ENCODE results near the gene CDHR2.

Gene CDHR2

DNA sequence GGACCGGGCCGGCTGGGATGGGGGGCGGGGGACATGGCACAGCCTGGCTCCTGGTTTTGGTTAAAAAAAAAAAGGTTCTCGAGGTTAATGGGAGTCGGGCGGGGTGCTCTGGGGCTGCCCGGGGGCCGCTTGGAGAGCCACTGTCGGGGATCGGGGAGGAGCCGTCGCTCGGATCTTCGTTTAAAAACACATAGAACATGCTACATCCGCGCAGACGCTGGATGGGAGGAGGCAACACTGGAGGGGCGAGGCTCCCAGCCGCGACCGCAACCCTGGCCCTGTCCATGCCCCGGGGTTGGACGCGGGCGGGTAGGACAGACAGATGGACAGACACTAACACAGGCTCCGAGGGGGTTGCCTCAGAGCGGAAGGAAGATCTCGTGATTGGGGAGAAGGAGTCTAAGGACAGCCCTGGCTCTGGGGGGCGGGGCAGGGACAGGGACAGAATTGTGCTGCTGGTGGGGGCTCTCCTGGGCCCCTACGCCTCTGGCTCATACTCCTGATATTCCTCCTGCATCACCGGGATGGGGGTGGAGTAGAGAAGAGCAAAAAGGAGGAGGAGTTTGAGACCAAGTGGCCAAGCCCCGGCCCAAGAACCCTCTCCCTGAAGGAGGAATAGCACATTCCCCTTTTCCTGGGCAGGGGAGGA lies 71.3 kb downstream of the CDHR2 start:
- no peak for DNase-seq (ENCODE audit: low read depth)

DNA sequence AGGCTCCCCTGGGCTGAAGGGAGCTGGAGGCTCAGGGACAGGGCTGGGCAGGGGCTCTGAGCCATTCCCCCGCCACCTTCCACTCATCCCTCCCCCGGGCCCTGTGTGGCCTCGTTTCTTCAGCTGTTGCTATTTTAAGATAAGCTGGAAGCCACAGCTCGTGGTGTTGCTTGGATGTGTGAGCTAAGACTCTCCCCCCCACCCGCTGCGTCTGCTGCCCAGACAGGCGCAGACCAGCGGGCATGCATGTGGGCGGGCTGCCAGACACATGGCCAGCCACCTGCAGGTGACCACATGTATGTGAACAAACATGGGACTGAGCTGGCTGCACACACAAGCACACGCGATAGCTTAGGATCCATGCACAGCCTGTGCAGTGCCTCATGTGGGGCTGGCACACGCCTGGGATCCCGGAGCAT lies 72.5 kb downstream of the CDHR2 start:
- DNase-seq (ENCODE audit: low read depth): no peak

DNA sequence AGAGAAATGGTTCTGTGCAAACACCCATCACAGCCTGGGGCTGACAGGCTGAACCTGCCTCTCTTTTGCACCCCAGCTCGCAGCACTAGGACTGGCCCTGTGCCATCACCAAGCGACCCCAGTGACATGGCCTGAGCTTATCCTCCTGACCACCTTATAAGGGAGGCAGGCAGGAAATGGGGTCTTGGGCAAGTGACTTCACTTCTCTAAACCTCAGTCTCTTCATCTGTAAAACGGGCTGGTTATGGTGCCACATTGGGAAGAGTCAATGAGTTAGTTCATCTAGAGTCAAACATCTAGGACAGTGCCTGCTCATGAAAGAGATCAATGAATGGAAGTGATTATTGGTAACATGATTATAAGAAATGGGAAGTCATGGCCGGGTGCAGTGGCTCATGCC lies 75.0 kb downstream of the CDHR2 start:
- DNase-seq (ENCODE audit: low read depth): no peak

DNA sequence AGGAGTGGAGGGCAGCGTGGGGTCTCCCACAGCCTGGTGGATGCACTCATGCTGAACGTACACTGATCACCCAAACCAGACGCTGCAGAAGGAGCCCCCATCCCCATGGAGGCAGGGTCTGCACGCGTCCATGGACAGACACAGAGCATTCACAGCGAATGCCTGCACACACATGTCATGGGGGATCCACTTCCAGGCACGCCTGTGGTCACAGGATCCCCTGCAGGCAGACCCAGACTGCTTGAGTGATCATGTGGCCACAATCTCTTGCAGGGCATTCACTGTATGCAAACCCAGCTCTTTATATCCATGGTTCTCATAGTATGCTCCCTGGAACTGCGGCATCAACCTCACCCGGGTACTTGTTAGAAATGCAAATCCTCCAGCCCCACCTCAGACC lies 75.8 kb downstream of the CDHR2 start:
- no peak for DNase-seq (ENCODE audit: low read depth)

DNA sequence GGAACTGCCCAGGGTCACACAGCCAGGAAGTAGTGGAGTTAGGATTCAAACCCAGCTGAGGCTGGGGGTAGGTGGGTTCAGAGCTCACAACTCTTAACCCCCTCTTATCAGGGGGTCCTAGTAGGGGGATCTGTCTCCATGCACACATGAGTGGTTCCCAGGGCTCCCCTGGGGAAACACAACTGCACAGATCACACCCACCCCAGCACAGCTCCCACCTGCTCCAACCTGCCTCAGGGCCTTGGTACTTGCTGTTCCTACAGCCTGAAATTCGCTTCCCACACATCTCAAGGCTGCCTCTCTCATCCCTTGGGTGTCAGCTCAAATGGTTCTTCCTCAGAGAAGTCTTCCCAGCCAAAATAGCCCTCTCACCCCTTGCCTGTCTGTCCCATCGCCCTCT lies 76.4 kb downstream of the CDHR2 start:
- DNase-seq (ENCODE audit: low read depth): no peak

DNA sequence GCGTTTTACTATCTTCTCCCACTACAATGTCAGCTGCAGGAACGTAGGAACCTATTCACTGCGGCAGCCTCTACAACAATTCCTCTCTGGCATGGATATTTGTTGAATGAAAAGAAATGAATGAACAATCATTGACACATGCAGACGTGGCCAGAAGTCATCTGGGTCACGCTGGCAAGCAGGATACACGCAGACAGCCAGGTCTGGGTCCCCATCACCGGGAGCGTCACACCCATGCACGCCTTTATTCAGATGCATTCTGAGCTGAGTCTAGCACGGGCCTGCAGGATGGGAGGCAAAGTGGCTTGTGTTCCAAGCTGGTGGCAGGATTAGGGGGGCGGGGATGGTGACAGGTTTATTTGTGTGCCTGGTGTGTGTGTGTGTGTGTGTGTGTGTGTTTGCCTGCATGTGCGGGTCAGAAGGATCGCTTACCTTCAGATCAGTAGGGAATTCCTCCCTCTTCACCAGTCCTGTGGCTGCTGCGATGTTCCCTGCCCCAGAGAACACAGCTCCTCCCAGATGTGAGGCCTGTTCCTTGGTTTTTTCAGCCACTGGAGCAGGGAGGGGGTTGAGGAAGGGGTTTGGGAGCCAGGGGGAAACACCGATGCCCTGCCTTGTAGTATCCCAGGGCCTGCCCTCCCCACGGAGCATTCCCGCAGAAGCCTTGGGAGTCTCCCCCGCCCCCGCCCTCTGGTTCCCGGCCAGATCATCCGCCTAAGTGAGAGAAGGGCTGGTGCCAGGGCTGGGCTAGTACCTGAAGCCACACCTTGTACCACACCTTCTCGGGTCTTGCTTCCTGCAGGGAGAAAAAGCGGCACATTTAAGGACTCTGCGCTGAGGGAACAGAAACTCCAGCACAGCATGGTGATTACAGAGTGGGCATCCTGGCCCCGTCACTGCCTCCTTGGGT lies 77.1 kb downstream of the CDHR2 start:
- no peak for DNase-seq (ENCODE audit: low read depth)

DNA sequence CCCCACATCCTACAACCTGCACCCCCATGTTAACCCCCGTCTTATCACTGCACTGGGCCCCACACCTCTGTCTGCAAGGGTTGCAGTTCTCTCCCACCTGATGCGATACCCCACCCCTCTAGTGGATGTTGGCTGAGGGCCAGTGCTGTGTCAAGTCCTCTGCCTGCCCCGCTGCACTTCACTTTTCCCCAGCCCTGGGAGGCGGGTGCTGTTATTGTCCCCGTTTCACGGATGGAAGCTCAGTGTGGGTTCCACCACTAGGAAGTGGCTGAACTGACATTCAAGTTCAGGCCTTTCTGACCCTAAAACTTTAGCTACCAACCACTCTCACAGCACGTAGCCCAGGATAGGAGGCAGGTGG lies 77.7 kb downstream of the CDHR2 start:
- DNase-seq (ENCODE audit: low read depth): no peak

DNA sequence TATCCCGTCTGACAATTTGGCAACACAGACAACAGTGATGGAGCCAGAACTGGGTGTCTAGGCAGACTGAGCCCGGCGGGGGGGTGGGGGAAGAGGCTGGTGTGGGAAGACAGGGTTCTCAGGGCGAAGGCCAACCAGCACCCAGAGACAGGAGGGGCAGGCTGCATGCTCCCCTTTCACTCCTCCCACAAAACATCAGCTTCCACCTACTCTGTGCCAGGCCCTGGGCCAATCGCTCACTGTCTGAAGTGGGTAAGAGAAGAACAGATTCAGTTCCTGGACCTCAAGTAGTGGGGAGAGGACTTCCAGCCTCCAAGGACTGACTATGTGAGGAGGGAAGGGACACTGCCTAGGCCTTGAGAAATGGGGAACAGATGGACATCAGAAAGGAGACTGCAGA lies 78.4 kb downstream of the CDHR2 start:
- no peak for DNase-seq (ENCODE audit: low read depth)

DNA sequence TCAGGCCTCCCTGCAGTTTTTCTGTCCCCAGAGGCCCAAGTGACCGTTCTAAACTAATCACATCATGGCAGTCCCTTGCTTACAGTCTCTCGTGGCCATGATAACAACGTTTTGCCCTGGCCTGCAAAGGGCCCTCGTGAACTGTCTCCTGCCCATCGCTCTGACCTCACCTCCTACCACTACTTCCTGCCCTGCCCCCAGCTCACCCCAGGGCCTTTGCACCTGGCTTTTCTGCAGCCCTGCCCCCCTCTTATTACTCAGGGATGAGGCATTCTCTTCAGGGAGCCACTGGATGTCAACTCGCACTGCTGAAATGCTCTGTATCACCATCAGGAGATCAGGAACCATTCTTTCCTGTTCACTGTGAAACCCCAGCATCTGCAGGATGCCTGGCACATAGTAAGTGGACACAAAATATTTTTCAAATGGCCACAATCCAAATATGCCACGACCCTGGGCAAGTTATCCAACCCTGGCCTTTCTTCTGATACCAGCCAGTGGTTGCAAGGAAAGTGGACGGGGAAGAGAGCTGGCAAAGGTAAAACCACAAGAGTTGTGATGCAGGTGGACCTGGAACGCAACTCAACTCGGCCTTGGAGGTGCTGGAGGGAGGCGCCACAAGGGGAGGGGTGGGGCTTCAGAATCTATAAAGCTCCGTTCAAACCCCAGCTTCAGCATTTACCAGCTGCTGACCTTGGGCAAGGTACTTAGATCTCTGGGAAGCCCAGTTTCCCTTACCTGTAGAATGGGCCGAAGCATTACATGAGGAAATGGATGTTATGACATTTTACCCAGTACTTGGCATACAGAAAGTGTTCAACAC lies 79.5 kb downstream of the CDHR2 start:
- no peak for DNase-seq (ENCODE audit: low read depth)

DNA sequence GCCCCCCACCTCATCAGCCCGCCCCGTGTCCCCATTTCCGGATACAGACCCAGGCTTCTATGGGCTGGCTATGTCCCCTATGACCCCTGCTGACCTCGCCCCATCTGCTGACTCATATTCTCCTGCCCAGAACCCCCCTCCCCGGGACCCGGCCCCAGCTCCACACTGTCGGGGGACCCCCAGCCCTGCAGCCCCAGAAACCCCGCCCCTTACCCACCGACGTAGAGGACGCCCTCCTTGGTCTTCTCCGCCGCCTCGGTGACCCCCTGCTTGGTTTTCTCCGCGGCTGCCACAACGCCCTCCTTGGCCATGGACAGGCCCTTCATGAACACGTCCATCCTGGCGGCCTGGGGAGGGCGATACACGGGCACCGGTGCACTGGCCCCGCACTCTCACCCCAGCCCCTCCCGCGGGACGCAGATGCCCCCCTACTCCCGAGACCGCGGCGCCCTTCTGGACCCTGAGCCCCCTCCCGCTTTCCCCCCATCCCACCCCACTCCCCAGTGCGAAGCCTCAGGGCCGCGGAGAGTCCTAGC lies 80.2 kb downstream of the CDHR2 start:
- DNase-seq (ENCODE audit: low read depth): no peak

DNA sequence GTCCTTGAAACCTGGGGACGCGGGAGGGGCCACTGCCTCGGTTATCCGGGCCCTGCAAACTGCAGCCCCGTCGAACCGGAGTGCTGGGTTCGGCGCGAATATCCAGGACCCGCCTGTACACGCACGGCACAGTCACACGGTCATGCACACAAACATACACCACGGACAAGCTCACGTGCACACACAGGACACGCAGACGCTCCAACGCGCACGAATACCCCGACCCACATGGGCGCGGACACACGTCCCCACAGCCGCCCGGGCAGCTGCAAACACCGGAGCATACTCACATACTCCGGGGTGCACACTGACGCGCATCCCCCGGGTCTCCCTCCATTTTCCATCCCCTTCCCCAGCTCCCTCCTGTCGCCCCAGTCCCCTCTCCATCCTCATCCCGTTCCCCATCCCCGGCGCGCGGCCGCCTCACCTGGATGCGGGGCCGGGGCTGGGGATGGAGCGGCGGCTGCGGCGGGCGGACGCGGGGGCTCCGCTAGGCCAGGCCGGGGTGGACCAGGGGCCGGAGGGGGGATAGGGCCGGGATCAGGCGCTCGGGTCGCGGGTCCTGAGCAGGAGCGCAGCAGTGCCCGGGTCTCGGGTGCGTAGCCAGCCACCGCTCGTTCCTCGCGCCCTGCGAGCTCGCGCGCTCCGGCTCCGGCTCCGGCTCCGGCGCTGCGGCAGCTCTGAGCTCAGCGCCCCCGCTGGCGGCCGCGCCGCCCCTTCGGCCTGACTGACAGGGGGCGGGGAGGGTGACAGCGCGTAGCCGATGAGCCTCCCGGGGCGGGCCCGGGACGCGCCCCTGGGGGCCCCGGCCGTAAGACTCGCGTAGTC lies 80.9 kb downstream of the CDHR2 start, which contains the start of the genes EIF4E1B and SNCB:
Gene EIF4E1B (plus strand): TSS at position 823 of the 828 bp plus-strand sequence. CDS start 12,113 bp downstream, outside the sequence.
Gene SNCB (minus strand): TSS at position 682 of the 828 bp plus-strand sequence. CDS start 880 bp downstream, outside the sequence.
- peak; percentile 54 for DNase-seq (ENCODE audit: low read depth)

DNA sequence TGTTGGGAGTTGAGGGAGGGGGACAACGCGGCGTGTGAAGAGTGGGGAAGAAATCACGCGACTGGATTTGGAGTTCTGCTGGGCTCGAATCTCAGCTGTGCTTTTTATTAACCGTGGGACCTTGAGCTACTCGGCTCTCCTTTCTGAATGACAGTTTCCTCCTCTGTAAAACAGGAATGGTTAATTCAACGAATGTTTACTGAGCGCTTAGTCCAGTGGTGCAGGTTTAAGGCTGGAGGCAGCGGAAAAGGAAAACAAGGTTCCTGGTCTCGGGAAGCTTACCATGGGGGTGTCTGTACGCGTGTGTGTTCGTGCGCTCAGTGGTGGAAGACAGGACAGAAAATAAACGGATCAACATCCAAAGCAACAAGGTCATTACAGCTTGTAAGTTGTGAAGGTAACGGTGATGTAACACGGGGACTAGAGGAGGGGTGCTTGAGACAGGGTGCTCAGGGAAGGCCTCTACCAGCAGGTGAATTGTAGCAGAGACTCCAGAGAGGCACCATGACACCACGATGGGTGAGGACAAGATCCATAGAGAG lies 81.6 kb downstream of the CDHR2 start:
- DNase-seq (ENCODE audit: low read depth): no peak

DNA sequence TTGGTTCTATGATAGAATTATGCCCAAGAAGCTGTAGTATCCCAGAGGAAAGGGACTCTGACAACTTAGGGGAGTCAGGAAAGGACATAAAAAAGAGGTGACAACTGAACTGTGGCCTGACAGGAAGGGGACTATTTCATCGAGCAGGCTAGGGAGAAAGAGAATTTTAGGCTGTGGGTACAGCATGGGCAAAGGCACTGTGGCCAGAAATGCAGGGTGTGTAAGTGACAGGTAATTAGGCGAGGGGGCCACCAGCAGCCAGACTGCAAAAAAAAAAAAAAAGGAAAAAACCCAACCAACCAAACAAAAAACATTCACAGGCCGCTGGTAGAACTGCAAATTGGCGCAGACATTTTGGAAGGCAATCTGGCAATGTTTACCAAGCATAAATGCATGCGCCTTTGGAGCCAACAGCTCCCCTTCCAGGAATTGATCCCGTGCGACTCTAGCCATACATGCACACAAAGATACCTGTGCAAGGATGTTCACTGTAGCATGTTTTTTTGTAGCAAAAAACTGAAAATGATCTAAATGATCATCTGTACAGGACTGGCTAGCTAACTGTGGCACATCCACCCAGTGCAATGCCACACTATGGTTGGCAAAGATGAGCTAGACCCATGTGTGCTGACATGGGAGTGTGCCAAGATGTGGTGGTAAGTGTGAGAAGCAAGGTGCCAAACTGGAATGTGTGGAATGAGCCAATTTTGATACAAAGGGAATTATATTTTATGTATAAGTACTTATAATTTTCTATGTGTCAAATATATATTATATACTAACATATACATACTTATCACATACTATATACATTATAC lies 82.5 kb downstream of the CDHR2 start:
- no peak for DNase-seq (ENCODE audit: low read depth)

DNA sequence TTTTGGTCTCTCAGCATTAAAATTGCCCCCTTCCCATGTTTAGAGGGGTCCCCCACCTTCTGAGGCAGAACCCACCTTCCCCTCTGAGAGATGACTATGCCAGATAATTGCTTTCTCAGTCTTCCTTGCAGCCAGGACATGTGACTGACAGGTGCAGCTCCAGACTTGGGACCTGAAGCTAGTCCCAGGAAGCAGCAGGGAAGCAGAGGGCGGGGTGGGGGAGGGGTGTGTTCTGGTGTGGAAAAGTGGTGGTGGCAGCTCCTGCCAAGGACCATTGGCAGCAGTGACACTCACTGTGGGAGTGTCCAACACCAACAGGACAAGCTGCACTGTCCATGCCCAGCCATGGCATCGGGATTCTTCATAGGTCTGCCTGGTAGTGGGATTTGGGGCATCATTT lies 83.6 kb downstream of the CDHR2 start:
- DNase-seq (ENCODE audit: low read depth): no peak

DNA sequence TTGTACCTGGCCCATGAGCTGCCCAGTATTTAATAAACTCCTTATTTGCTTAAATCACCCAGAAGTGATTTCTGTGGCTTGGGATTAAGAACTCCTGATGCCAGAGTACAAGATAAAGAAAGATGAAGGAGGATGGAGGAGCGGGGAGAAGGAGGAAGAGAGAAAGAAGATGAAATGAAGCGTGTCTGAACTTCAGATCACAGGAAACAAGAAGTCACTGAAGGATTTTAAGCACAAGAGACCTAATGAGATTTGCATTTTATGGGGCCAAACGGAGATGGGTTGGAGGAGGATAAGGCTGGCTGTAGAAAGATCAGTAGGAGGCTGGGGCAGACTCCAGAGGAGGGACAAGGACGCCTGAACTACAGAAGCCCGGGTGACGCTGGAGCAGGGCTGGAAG lies 84.5 kb downstream of the CDHR2 start:
- DNase-seq (ENCODE audit: low read depth): no peak

DNA sequence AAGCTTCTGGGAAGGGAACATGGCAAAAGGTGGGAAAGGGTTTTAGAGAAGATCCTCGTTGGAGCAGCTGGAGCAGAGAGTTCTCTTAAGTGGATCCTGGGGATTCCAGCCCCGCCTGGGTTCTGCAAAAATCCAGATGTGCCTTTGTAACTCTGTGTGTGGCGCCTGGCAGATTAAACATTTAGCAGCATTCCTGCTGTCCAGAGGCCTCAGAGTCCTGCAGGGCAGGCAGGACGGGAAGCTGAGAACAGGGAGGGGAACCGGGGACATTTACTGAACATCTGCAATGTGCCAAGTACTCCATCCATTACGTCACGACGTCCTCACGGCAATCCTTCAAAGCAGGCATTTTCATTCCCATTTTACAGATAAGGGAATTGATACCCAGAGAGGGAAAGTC lies 87.3 kb downstream of the CDHR2 start:
- DNase-seq (ENCODE audit: low read depth): no peak

DNA sequence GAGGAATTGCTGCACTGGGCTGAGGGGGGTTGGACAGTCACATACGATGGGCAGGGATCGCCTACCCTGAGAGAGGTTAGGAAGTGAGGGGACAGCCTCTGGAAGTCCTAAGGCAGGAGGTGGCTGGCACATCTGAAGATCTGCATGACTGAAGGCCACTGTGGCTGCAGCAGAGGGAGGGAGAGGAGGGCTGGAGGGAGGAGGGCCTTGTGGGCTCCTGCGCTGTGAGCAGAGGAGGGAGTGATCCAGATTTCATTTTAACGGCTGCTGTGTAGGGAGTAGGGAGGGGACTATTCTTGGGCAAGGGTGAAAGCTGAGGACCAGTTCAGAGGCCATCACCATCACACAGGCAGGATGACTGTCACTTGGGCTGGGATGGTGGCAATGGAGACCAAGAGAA lies 88.4 kb downstream of the CDHR2 start:
- DNase-seq (ENCODE audit: low read depth): no peak

DNA sequence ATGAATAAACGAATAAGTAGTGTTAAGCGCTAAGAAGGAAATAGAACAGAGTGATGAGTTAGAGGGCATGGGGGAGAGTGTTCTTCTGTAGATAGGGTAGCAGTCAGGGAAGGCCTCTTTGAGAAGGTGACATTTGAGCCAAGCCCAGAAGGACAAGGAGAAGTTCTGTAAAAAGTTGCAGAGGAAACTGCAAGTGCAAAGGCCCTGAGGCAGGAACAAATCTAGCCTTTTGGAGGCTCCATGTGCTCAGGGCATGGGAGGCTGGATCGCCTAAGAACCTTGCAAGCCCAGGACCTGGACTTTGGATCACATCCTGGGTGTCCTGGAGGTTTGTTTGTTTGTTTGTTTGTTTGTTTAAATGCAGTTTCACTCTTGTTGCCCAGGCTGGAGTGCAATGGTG lies 89.3 kb downstream of the CDHR2 start:
- no peak for DNase-seq (ENCODE audit: low read depth)

DNA sequence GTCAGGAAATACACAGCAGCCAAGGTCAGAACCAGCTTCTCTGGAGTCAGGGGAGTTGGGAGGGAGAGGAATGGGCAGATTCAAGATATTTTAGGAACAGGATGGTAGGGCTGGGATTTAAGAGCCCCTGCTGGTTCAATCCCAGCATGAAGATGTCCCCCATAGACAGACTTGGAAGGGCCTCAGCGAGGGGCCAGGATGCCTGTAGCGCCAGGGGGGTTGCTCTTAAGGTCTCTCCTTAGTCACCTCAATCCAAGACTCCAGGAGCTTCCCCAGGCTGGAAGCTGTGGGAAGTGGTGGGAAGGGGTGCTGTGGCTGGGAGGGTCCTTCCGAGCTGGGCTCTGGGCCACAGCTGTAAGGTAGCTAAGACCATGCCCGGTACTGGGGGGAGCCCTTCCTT lies 90.1 kb downstream of the CDHR2 start:
- no peak for DNase-seq (ENCODE audit: low read depth)

DNA sequence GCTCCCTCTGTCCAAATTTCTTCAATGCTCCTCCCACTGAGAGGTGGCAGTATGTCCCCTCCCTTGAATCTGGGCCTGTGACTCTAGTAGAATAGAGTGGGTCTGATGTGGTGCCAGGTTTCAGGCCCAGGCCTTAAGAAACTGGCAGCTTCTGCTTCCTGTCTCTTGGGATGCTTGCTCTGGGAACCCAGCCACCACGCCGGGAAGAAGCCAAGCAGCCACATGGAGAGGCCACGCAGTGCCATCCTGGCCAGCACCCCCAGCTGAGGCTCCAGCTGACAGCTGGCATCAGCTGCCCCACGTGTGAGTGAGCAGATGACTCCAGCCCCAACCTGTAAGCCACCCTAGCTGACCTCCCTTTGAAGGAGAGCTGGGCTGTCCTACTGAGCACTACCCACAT lies 90.8 kb downstream of the CDHR2 start:
- no peak for DNase-seq (ENCODE audit: low read depth)
